ENCODE results near the gene GRAMD1B.

- TF ChIP-seq CTCF (conservative IDR thresholded peaks at IDR 0.05 in 1 of 2, IDR thresholded peaks at IDR 0.05 in 1 of 2; ENCODE audit: low read depth in 1 of 2, low read length in 2 of 2) (no peak), EZH2 (IDR thresholded peaks at IDR 0.05; ENCODE audit: low read length, missing control alignments) (no peak)
Measured at GRCh38 chr11:123428116-123428715, 1.9 kb upstream of the GRAMD1B start.

All from fibroblast of lung (primary cell).